ENCODE data around the gene NDUFB6. TPM values are rescaled to one million over a fixed set of nuclear protein-coding genes. Genes with fewer than 3 reads are reported as not detected.
A peak's percentile ranks its signal among the peaks of the same experiment; 100 is the strongest.
"Not testable (repeated sequence)": the region's sequence is repeated elsewhere in the genome, so short reads cannot be mapped to it uniquely, and the experiment has no call there.

NDUFB6 gene
- total RNA-seq, 2 donors from 2014 or later = 53.3 to 77.0 TPM

GRCh38 chr9:32550150-32550561 is 22.8 kb downstream of the NDUFB6 start:
- Histone ChIP-seq H3K9ac (ENCODE audit: low read depth in 2 of 2, low read length in 2 of 2) (peak overlapping the region; percentile 74 to 99), H3K27me3 (no peaks in the 10 kb centered on the region), H3K9me3 (no peaks in the 10 kb centered on the region), H3K4me1 (peaks cover 8% of the 10 kb centered on the region), H3K36me3 (no peaks in the 10 kb centered on the region), H3K27ac (peak overlapping the region; percentile 95), H3K4me3 (peak overlapping the region; percentile 86)
- TF ChIP-seq CTCF (IDR thresholded peaks at IDR 0.05) = no peak
- no peak for DNase-seq
- intact Hi-C loops (cut with DNase I) = no loop called here

- H3K9ac ChIP-seq (ENCODE audit: low read depth in 2 of 2, low read length in 2 of 2); H3K9me3 ChIP-seq; H3K4me1 ChIP-seq; H3K4me3 ChIP-seq; DNase-seq; H3K27ac ChIP-seq; H3K36me3 ChIP-seq; H3K27me3 ChIP-seq; intact Hi-C loops (cut with DNase I): not testable (repeated sequence)
These were observed 24.7 kb downstream of the NDUFB6 start for GRCh38 chr9:32548213-32548612.

DNA sequence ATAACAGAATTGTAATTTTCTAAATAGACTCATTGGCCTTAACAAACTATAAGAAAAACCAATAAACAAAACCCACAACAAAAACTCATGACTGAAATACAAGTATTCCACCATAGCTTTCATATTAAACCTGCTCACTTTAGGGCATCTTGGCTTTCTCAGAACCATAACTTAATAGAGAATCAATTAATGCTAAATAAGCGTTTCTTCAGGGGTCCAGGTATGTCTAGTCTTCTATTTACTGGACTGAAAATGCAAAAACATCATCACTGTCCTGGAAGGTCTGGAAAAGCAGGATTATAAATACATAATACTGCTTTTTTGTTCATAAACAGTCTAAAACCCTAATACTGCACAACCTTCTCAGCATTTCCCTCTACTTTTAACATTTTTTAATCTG is 27.1 kb downstream of the NDUFB6 start:
- DNase-seq = no peak
- H3K27ac ChIP-seq = no peak overlapping the region
- H3K36me3 ChIP-seq = peaks cover 4% of the 10 kb centered on the region
- intact Hi-C loops (cut with DNase I) = no loop called here
- no peaks in the 10 kb centered on the region for H3K9me3 ChIP-seq
- no peak overlapping the region for H3K4me3 ChIP-seq
- TF ChIP-seq CTCF (IDR thresholded peaks at IDR 0.05) = no peak
- H3K27me3 ChIP-seq = no peaks in the 10 kb centered on the region
- peaks cover 8% of the 10 kb centered on the region for H3K4me1 ChIP-seq
- no peak overlapping the region for H3K9ac ChIP-seq (ENCODE audit: low read depth in 2 of 2, low read length in 2 of 2)

- intact Hi-C loops (cut with DNase I) = no loop called here
- Histone ChIP-seq H3K36me3 (peaks cover 4% of the 10 kb centered on the region), H3K9me3 (no peaks in the 10 kb centered on the region), H3K9ac (ENCODE audit: low read depth in 2 of 2, low read length in 2 of 2) (no peak overlapping the region), H3K4me1 (no peaks in the 10 kb centered on the region), H3K27me3 (no peaks in the 10 kb centered on the region), H3K27ac (no peak overlapping the region), H3K4me3 (no peak overlapping the region)
- no peak for TF ChIP-seq CTCF (IDR thresholded peaks at IDR 0.05)
- no peak for DNase-seq
These were observed 29.9 kb downstream of the NDUFB6 start for GRCh38 chr9:32543047-32543446.

DNA sequence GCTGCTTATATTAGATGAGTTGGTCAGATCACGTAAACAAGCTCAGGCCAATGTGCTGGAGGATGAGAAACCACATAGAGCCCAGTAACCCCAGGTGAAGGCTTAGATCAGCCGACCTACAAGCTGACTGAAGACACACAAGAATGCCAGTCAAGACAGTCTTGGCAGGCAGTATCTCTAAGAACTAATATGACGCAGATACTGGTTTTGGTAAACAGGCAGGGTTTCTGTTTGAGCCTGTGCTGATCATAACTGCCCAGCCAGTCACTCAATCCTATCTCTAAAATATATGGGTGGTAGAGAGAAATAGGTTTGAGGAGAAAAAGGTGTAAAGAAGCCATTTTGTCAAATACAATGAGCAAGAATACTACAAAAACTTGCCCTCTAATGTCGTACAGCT is 39.1 kb downstream of the NDUFB6 start:
- DNase-seq = no peak
- Histone ChIP-seq H3K27ac (no peak overlapping the region), H3K27me3 (no peaks in the 10 kb centered on the region), H3K9ac (ENCODE audit: low read depth in 2 of 2, low read length in 2 of 2) (no peak overlapping the region), H3K9me3 (no peaks in the 10 kb centered on the region), H3K36me3 (no peaks in the 10 kb centered on the region), H3K4me1 (no peaks in the 10 kb centered on the region), H3K4me3 (no peak overlapping the region)
- intact Hi-C loops (cut with DNase I) = no loop called here
- TF ChIP-seq CTCF (IDR thresholded peaks at IDR 0.05) = no peak

- TF ChIP-seq CTCF (IDR thresholded peaks at IDR 0.05) = no peak
- H3K9me3 ChIP-seq = no peaks in the 10 kb centered on the region
- no peak overlapping the region for H3K27ac ChIP-seq
- intact Hi-C loops (cut with DNase I) = no loop called here
- no peak overlapping the region for H3K4me3 ChIP-seq
- no peak overlapping the region for H3K9ac ChIP-seq (ENCODE audit: low read depth in 2 of 2, low read length in 2 of 2)
- DNase-seq = no peak
- no peaks in the 10 kb centered on the region for H3K27me3 ChIP-seq
- no peaks in the 10 kb centered on the region for H3K4me1 ChIP-seq
- H3K36me3 ChIP-seq = no peaks in the 10 kb centered on the region
These were observed 39.6 kb downstream of the NDUFB6 start for GRCh38 chr9:32533336-32533735.

All from colonic mucosa (tissue), 4 donors.